CD4-positive, alpha-beta T cell (primary cell): ENCODE results near the gene SERGEF. TPM values are rescaled to one million over a fixed set of nuclear protein-coding genes. Genes with fewer than 3 reads are reported as not detected.

Source experiments
- ATAC-seq: fragments of 200-7000 bp; cut with Tn5 transposase; one replicate; pipeline ENCODE4 v1.10.0; 2022; ENCODE audit warnings: mild to moderate bottlenecking; ENCODE audit not compliant: poor library complexity
- CTCF ChIA-PET: fragments of 350-600 bp; sonication (Branson Sonifier 250); formaldehyde crosslinking; loops from one replicate; lab custom pipeline; 2021; ENCODE audit warnings: antibody characterized with exemption, inconsistent platforms; lab: Charles Lee
- POLR2A ChIA-PET: fragments of 350-600 bp; sonication (Branson Sonifier 250); formaldehyde crosslinking; loops from one replicate; lab custom pipeline; 2021; ENCODE audit warnings: antibody characterized with exemption, inconsistent platforms; lab: Charles Lee
- DNase-seq, 14 experiments: peaks; one replicate each; pipeline ENCODE4 v3.0.0-alpha.2; 2013 to 2020; ENCODE audit warnings: mixed read lengths in 2 of 14
- H3K27ac ChIP-seq, 2 donors: one replicate each; pipeline versions ENCODE4 v1.5.1 to v1.7.0; 2013; ENCODE audit warnings: low read length in 2 of 2, low read depth in 1 of 2, mild to moderate bottlenecking in 1 of 2
- H3K27me3 ChIP-seq, 2 experiments: 1 replicate in 1 of 2; 2 replicates in 1 of 2; pipeline versions ENCODE4 v1.6.1 to v1.7.0; 2013; ENCODE audit warnings: low read length in 2 of 2, control low read depth in 1 of 2, mild to moderate bottlenecking in 1 of 2, moderate library complexity in 1 of 2; ENCODE audit not compliant: insufficient read depth in 2 of 2, control insufficient read depth in 1 of 2
- H3K36me3 ChIP-seq: one replicate; pipeline ENCODE4 v1.6.1; 2013; ENCODE audit warnings: low read length, control low read depth; ENCODE audit not compliant: insufficient read depth
- H3K4me1 ChIP-seq: one replicate; pipeline ENCODE4 v1.6.1; 2013; ENCODE audit warnings: low read length, control low read depth; ENCODE audit not compliant: insufficient read depth
- H3K4me3 ChIP-seq: one replicate; pipeline ENCODE4 v1.5.1; 2013; ENCODE audit warnings: mild to moderate bottlenecking, low read length, moderate library complexity
- H3K9me3 ChIP-seq, 2 experiments: 1 replicate in 1 of 2; 2 replicates in 1 of 2; pipeline versions ENCODE4 v1.6.1 to v1.7.0; 2013; ENCODE audit warnings: low read length in 2 of 2, mild to moderate bottlenecking in 2 of 2, control low read depth in 1 of 2, moderate library complexity in 1 of 2; ENCODE audit not compliant: control insufficient read depth in 1 of 2, insufficient read depth in 1 of 2
- H3K27ac Mint-ChIP-seq: one replicate; pipeline ENCODE4 v1.8.0; 2020; ENCODE audit warnings: mixed read lengths
- H3K27me3 Mint-ChIP-seq: one replicate; pipeline ENCODE4 v1.8.0; 2021; ENCODE audit warnings: mixed read lengths
- H3K36me3 Mint-ChIP-seq: one replicate; pipeline ENCODE4 v1.8.0; 2021; ENCODE audit warnings: low read depth, mixed read lengths
- H3K4me1 Mint-ChIP-seq: one replicate; pipeline ENCODE4 v1.8.0; 2021; ENCODE audit warnings: low read depth, mixed read lengths
- H3K4me3 Mint-ChIP-seq: one replicate; pipeline ENCODE4 v1.8.0; 2020; ENCODE audit warnings: mild to moderate bottlenecking, mixed read lengths
- H3K9me3 Mint-ChIP-seq: one replicate; pipeline ENCODE4 v1.8.0; 2020; ENCODE audit warnings: mixed read lengths
- intact Hi-C, 2 experiments: fragments of 100-400 bp; cut with DNase I in 1 of 2; cut with micrococcal nuclease in 1 of 2; formaldehyde crosslinking; loops; one replicate each; pipeline versions ENCODE4 v1.15.1 to v1.9.0; 2023 to 2025; cut with DNase I, micrococcal nuclease
- total RNA-seq, 174 experiments: library from RNA in 2 of 174; stranded (reverse) in 2 of 174; gene quantifications; one replicate each; pipeline ENCODE4 v1.2.3 and lab custom pipeline; 2021 to 2026
- TF ChIP-seq, protein P1 (sequence below): fragments of 200-600 bp; IDR thresholded peaks from one replicate; pipeline ENCODE4 v1.8.0; 2022; ENCODE audit warnings: antibody characterized with exemption, mild to moderate bottlenecking

The SERGEF gene
- total RNA-seq, 2 experiments from 2014 or later = 35.2 to 37.1 TPM

DNA sequence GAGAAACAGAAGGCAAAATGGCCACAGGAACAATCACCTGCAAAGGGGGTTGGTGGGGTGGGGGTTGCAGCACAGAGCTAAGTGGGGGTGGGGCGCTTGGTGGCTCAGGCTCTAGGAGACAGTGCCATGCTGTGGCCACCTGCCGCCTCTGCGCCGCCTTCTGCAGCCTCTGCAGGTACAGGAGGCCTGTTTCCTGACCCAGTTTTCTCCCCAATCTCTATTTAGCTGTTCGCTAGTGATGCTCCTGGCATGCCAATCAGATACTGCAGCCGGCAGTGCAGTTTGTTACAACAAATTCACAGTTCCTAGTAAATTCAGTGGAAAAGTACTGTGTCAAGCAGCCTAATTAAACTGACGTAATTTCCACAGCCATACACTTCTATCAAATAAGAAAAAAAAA, 106.4 kb downstream of the SERGEF start:
- H3K27ac Mint-ChIP-seq = no peak overlapping the region
- POLR2A ChIA-PET = no interaction called here
- no peaks in the 10 kb centered on the region for H3K27me3 Mint-ChIP-seq

DNA sequence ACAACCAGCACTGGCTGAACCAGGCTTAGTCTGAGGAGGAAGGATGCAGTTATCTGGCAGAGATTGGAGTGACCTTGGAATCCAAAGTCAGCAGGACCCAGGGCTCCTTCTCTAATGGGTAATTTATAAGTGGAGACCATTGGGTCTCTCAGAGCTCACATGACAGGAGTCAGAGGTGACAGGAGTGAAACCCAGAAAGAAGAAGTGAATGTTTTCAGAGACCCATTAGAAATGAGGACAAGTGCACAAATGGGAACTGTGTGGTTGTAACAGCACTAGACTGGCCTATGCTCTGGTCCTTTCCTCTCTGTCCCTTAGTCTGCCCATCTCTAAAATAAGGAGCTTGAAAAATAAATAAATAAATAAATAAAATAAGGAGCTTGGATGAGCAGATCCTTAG, 107.4 kb downstream of the SERGEF start:
- POLR2A ChIA-PET = no interaction called here
- H3K36me3 Mint-ChIP-seq = peaks cover 75% of the 10 kb centered on the region
- Histone ChIP-seq H3K4me1 (no peaks in the 10 kb centered on the region), H3K9me3 (no peaks in the 10 kb centered on the region), H3K27me3 (no peaks in the 10 kb centered on the region), H3K4me3 (no peak overlapping the region), H3K27ac (no peak overlapping the region), H3K36me3 (peaks cover 12% of the 10 kb centered on the region)
- intact Hi-C loops = no loop called here
- TF ChIP-seq, protein P1, sequence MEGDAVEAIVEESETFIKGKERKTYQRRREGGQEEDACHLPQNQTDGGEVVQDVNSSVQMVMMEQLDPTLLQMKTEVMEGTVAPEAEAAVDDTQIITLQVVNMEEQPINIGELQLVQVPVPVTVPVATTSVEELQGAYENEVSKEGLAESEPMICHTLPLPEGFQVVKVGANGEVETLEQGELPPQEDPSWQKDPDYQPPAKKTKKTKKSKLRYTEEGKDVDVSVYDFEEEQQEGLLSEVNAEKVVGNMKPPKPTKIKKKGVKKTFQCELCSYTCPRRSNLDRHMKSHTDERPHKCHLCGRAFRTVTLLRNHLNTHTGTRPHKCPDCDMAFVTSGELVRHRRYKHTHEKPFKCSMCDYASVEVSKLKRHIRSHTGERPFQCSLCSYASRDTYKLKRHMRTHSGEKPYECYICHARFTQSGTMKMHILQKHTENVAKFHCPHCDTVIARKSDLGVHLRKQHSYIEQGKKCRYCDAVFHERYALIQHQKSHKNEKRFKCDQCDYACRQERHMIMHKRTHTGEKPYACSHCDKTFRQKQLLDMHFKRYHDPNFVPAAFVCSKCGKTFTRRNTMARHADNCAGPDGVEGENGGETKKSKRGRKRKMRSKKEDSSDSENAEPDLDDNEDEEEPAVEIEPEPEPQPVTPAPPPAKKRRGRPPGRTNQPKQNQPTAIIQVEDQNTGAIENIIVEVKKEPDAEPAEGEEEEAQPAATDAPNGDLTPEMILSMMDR = no peak
- no peaks in the 10 kb centered on the region for H3K4me1 Mint-ChIP-seq
- DNase-seq (no peak), ATAC-seq (no peak)
- no peak overlapping the region for H3K27ac Mint-ChIP-seq
- CTCF ChIA-PET = no interaction called here
- no peaks in the 10 kb centered on the region for H3K9me3 Mint-ChIP-seq
- no peaks in the 10 kb centered on the region for H3K27me3 Mint-ChIP-seq
- H3K4me3 Mint-ChIP-seq = no peak overlapping the region

More for the DNA sequence above, 106.4 kb downstream of the SERGEF start:
- no peaks in the 10 kb centered on the region for H3K27me3 ChIP-seq
- DNase-seq = no peak
- TF ChIP-seq, protein P1 = no peak
- Mint-ChIP-seq H3K9me3 (no peaks in the 10 kb centered on the region), H3K4me1 (no peaks in the 10 kb centered on the region), H3K36me3 (peaks cover 77% of the 10 kb centered on the region), H3K4me3 (no peak overlapping the region)
- intact Hi-C loops = no loop called here
- H3K36me3 ChIP-seq = peaks cover 12% of the 10 kb centered on the region
- CTCF ChIA-PET = interaction anchor here (0.7 kb wide), 1 partner anchor 11 kb away, joined by 3 read pairs; no protein-coding TSS in a partner anchor
- H3K9me3 ChIP-seq = no peaks in the 10 kb centered on the region
- no peak overlapping the region for H3K27ac ChIP-seq
- ATAC-seq = no peak
- no peaks in the 10 kb centered on the region for H3K4me1 ChIP-seq
- no peak overlapping the region for H3K4me3 ChIP-seq

DNA sequence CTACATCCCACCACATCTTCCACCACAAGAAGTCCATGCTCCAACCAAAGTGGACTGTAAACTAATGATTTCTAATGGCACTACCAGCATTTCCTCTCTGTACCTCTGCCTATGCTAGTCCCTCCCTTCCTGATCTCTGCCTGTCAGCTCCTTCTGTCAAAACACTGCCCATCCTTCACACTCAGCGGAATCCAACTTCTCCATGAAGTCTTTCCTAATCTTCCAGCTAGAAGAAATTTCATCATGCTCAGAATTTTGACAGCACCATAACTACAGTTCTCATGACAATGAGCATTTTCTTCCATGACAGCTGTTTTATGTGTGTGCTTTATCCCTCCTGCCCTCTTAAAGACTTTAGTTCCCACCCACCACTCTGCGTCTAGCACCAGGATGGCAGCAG, 111.4 kb downstream of the SERGEF start:
- DNase-seq = no peak
- H3K4me3 ChIP-seq = no peak overlapping the region
- ATAC-seq = no peak
- peaks cover 2% of the 10 kb centered on the region for H3K36me3 ChIP-seq
- no peaks in the 10 kb centered on the region for H3K27me3 ChIP-seq
- CTCF ChIA-PET = interaction anchor here (0.5 kb wide), 1 partner anchor 1857 kb away, joined by 4 read pairs; no protein-coding TSS in a partner anchor
- Mint-ChIP-seq H3K36me3 (peaks cover 49% of the 10 kb centered on the region), H3K4me3 (no peak overlapping the region), H3K4me1 (no peaks in the 10 kb centered on the region), H3K9me3 (no peaks in the 10 kb centered on the region), H3K27ac (no peak overlapping the region), H3K27me3 (no peaks in the 10 kb centered on the region)
- no peaks in the 10 kb centered on the region for H3K9me3 ChIP-seq
- intact Hi-C loops = no loop called here
- H3K27ac ChIP-seq = no peak overlapping the region
- TF ChIP-seq, protein P1 = no peak
- H3K4me1 ChIP-seq = no peaks in the 10 kb centered on the region
- POLR2A ChIA-PET = no interaction called here
